Mesenchymal stem cell (in vitro differentiated cells and primary cell): ENCODE data around the gene PSME4.
A peak's percentile ranks its signal among the peaks of the same experiment; 100 is the strongest.

Experiments
- DNase-seq: peaks from one replicate; pipeline ENCODE4 v3.0.0-alpha.2; 2013
- H2AFZ ChIP-seq: one replicate; pipeline ENCODE4 v1.6.1; 2013; ENCODE audit warnings: low read depth, mild to moderate bottlenecking, control low read depth, inconsistent platforms, low read length, moderate library complexity
- H2AK5ac ChIP-seq: 2 replicates; pipeline ENCODE4 v1.6.1; 2013; ENCODE audit warnings: low read length, moderate library complexity, mild to moderate bottlenecking, inconsistent platforms; ENCODE audit not compliant: severe bottlenecking
- H2BK120ac ChIP-seq: one replicate; pipeline ENCODE4 v1.6.1; 2013; ENCODE audit warnings: low read depth, mild to moderate bottlenecking, inconsistent platforms, low read length, moderate library complexity
- H2BK12ac ChIP-seq, 2 experiments: one replicate each; pipeline ENCODE4 v1.6.1; 2013; ENCODE audit warnings: inconsistent platforms in 2 of 2, low read length in 2 of 2, mild to moderate bottlenecking in 2 of 2, moderate library complexity in 2 of 2, control low read depth in 1 of 2
- H2BK15ac ChIP-seq: one replicate; pipeline ENCODE4 v1.6.1; 2013; ENCODE audit warnings: mild to moderate bottlenecking, low read depth, inconsistent platforms; ENCODE audit not compliant: poor library complexity, severe bottlenecking
- H2BK5ac ChIP-seq: 2 replicates; pipeline ENCODE4 v1.6.1; 2013; ENCODE audit warnings: low read depth, mild to moderate bottlenecking, low read length, control low read depth, inconsistent platforms; ENCODE audit not compliant: poor library complexity, severe bottlenecking
- H3K14ac ChIP-seq, 2 experiments: one replicate each; pipeline ENCODE4 v1.6.1; 2013; ENCODE audit warnings: inconsistent platforms in 2 of 2, low read length in 2 of 2, control low read depth in 1 of 2, mild to moderate bottlenecking in 1 of 2, moderate library complexity in 1 of 2
- H3K18ac ChIP-seq, 2 experiments: one replicate each; pipeline ENCODE4 v1.6.1; 2013; ENCODE audit warnings: inconsistent platforms in 2 of 2, low read length in 2 of 2, control low read depth in 1 of 2, low read depth in 1 of 2, mild to moderate bottlenecking in 1 of 2
- H3K23ac ChIP-seq, 2 experiments: one replicate each; pipeline ENCODE4 v1.6.1; 2013; ENCODE audit warnings: inconsistent platforms in 2 of 2, low read length in 2 of 2, mild to moderate bottlenecking in 2 of 2, moderate library complexity in 2 of 2, control low read depth in 1 of 2
- H3K27ac ChIP-seq: 2 replicates; pipeline ENCODE4 v1.5.1; 2013; ENCODE audit warnings: mild to moderate bottlenecking, moderate library complexity, low read length, control low read depth, inconsistent platforms; ENCODE audit not compliant: poor library complexity, severe bottlenecking
- H3K27me3 ChIP-seq, 2 experiments: 2 replicates each; pipeline versions ENCODE4 v1.6.1 to v1.7.0; 2013; ENCODE audit warnings: low read length in 2 of 2, mild to moderate bottlenecking in 2 of 2, moderate library complexity in 2 of 2, control low read depth in 1 of 2, inconsistent platforms in 1 of 2; ENCODE audit not compliant: control insufficient read depth in 1 of 2, insufficient read depth in 1 of 2
- H3K36me3 ChIP-seq, 2 experiments: 2 replicates each; pipeline versions ENCODE4 v1.6.1 to v1.7.0; 2013; ENCODE audit warnings: low read length in 2 of 2, control low read depth in 1 of 2, inconsistent platforms in 1 of 2, low read depth in 1 of 2, mild to moderate bottlenecking in 1 of 2; ENCODE audit not compliant: insufficient read depth in 2 of 2, control insufficient read depth in 1 of 2
- H3K4ac ChIP-seq, 2 experiments: one replicate each; pipeline ENCODE4 v1.6.1; 2013; ENCODE audit warnings: inconsistent platforms in 2 of 2, low read length in 2 of 2, mild to moderate bottlenecking in 2 of 2, moderate library complexity in 2 of 2, control low read depth in 1 of 2, low read depth in 1 of 2
- H3K4me1 ChIP-seq: 2 replicates; pipeline ENCODE4 v1.6.1; 2013; ENCODE audit warnings: low read depth, low read length, control low read depth; ENCODE audit not compliant: control insufficient read depth, insufficient read depth
- H3K4me2 ChIP-seq: 2 replicates; pipeline ENCODE4 v1.6.1; 2013; ENCODE audit warnings: low read length, mild to moderate bottlenecking, inconsistent platforms; ENCODE audit not compliant: poor library complexity, severe bottlenecking
- H3K4me3 ChIP-seq, 2 experiments: 2 replicates each; pipeline versions ENCODE4 v1.5.1 to v1.7.0; 2013; ENCODE audit warnings: low read length in 2 of 2, mild to moderate bottlenecking in 2 of 2, control low read depth in 1 of 2, low read depth in 1 of 2; ENCODE audit not compliant: insufficient read depth in 1 of 2
- H3K79me1 ChIP-seq: replicated peaks from 2 replicates; pipeline ENCODE4 v1.6.1; 2013; ENCODE audit warnings: mild to moderate bottlenecking, control low read depth, low read length, inconsistent platforms; ENCODE audit not compliant: poor library complexity, severe bottlenecking
- H3K9ac ChIP-seq: 2 replicates; pipeline ENCODE4 v1.7.0; 2013; ENCODE audit warnings: mild to moderate bottlenecking, low read length, moderate library complexity
- H3K9me3 ChIP-seq: 2 replicates; pipeline ENCODE4 v1.7.0; 2013; ENCODE audit warnings: mild to moderate bottlenecking, low read length; ENCODE audit not compliant: control insufficient read depth
- H4K8ac ChIP-seq: one replicate; pipeline ENCODE4 v1.6.1; 2013; ENCODE audit warnings: inconsistent platforms, mild to moderate bottlenecking, low read length, moderate library complexity
- H4K91ac ChIP-seq: one replicate; pipeline ENCODE4 v1.6.1; 2013; ENCODE audit warnings: mild to moderate bottlenecking, low read length, inconsistent platforms
- WGBS: methylation state at CpG from one replicate; pipeline ENCODE4 v1.1.7; 2013; ENCODE audit warnings: mixed read lengths; 5-methylcytosine and 5-hydroxymethylcytosine counted together

The PSME4 gene

GRCh38 chr2:53863538-53864227 lies 107.1 kb downstream of the PSME4 start:
- Histone ChIP-seq H3K27me3 (no peaks in the 10 kb centered on the region), H3K9me3 (no peaks in the 10 kb centered on the region), H3K4me2 (no peak overlapping the region), H2BK15ac (no peak overlapping the region), H3K4me1 (no peaks in the 10 kb centered on the region), H3K9ac (no peak overlapping the region), H2AK5ac (no peak overlapping the region), H2BK120ac (no peak overlapping the region), H3K79me1 (peaks cover 20% of the 10 kb centered on the region), H3K18ac (no peak overlapping the region), H3K36me3 (peaks cover 19 to 55% of the 10 kb centered on the region in 2 experiments), H4K91ac (no peak overlapping the region), H3K4ac (no peak overlapping the region), H2BK5ac (no peak overlapping the region), H3K4me3 (no peak overlapping the region), H3K14ac (no peak overlapping the region), H2AFZ (no peak overlapping the region), H2BK12ac (no peak overlapping the region), H4K8ac (no peak overlapping the region), H3K23ac (no peak overlapping the region), H3K27ac (no peak overlapping the region)
- DNase-seq: no peak
- WGBS: 100% methylated on average over 1 of the region's 6 CpGs

GRCh38 chr2:53861824-53862223 lies 109.0 kb downstream of the PSME4 start:
- 100% methylated on average over 5 of the region's 5 CpGs for WGBS
- H3K9ac ChIP-seq: no peak overlapping the region
- H3K4me1 ChIP-seq: no peaks in the 10 kb centered on the region
- H4K91ac ChIP-seq: no peak overlapping the region
- H2AK5ac ChIP-seq: no peak overlapping the region
- no peak for DNase-seq
- no peak overlapping the region for H3K4me3 ChIP-seq
- H3K23ac ChIP-seq: no peak overlapping the region
- no peak overlapping the region for H3K27ac ChIP-seq
- H3K79me1 ChIP-seq: peaks cover 21% of the 10 kb centered on the region
- H3K18ac ChIP-seq: no peak overlapping the region
- H2AFZ ChIP-seq: no peak overlapping the region
- no peak overlapping the region for H3K4ac ChIP-seq
- no peak overlapping the region for H4K8ac ChIP-seq
- H3K27me3 ChIP-seq: no peaks in the 10 kb centered on the region
- H3K9me3 ChIP-seq: no peaks in the 10 kb centered on the region
- H2BK12ac ChIP-seq: no peak overlapping the region
- H2BK120ac ChIP-seq: no peak overlapping the region
- no peak overlapping the region for H3K14ac ChIP-seq
- H2BK15ac ChIP-seq: no peak overlapping the region
- no peak overlapping the region for H3K4me2 ChIP-seq
- no peak overlapping the region for H2BK5ac ChIP-seq
- H3K36me3 ChIP-seq: peaks cover 14 to 42% of the 10 kb centered on the region in 2 experiments

GRCh38 chr2:53859206-53860181 lies 111.3 kb downstream of the PSME4 start, which contains the start of gene GPR75:
Gene GPR75 (minus strand): TSS chr2:53859967. CDS start chr2:53854756, 5,211 bp downstream.
- no peak within 1 kb of the TSS for H2AFZ ChIP-seq
- H3K4ac ChIP-seq: no peak within 1 kb of the TSS
- H3K27me3 ChIP-seq: no peaks in the 10 kb centered on the region
- no peak within 1 kb of the TSS for H4K8ac ChIP-seq
- H2BK12ac ChIP-seq: no peak within 1 kb of the TSS
- no peaks in the 10 kb centered on the region for H3K9me3 ChIP-seq
- H2BK15ac ChIP-seq: no peak within 1 kb of the TSS
- no peak within 1 kb of the TSS for H2BK120ac ChIP-seq
- peak within 1 kb of the TSS; percentile 76 for H3K9ac ChIP-seq
- no peak within 1 kb of the TSS for H3K4me2 ChIP-seq
- peaks cover 12 to 27% of the 10 kb centered on the region in 2 experiments for H3K36me3 ChIP-seq
- no peak within 1 kb of the TSS for H3K18ac ChIP-seq
- peaks cover 21% of the 10 kb centered on the region for H3K79me1 ChIP-seq
- no peak within 1 kb of the TSS for H3K23ac ChIP-seq
- no peak within 1 kb of the TSS for H2BK5ac ChIP-seq
- peaks cover 2% of the 10 kb centered on the region for H3K4me1 ChIP-seq
- 92% methylated on average over 67 of the region's 72 CpGs for WGBS
- no peak for DNase-seq
- no peak within 1 kb of the TSS for H3K27ac ChIP-seq
- H3K4me3 ChIP-seq: peak within 1 kb of the TSS in 1 of 2 experiments; percentile 76
- H3K14ac ChIP-seq: no peak within 1 kb of the TSS
- H4K91ac ChIP-seq: no peak within 1 kb of the TSS
- H2AK5ac ChIP-seq: no peak within 1 kb of the TSS

GRCh38 chr2:53856272-53856671 lies 114.5 kb downstream of the PSME4 start:
- Histone ChIP-seq H3K23ac (no peak overlapping the region), H3K9ac (no peak overlapping the region), H2BK5ac (no peak overlapping the region), H2BK120ac (no peak overlapping the region), H3K4me2 (no peak overlapping the region), H4K91ac (no peak overlapping the region), H3K27ac (no peak overlapping the region), H3K27me3 (no peaks in the 10 kb centered on the region), H3K36me3 (peaks cover 24 to 29% of the 10 kb centered on the region in 2 experiments), H3K79me1 (peaks cover 24% of the 10 kb centered on the region), H4K8ac (no peak overlapping the region), H2AK5ac (no peak overlapping the region), H3K18ac (no peak overlapping the region), H2AFZ (no peak overlapping the region), H3K4ac (no peak overlapping the region), H2BK15ac (no peak overlapping the region), H3K4me3 (no peak overlapping the region), H3K4me1 (peaks cover 2% of the 10 kb centered on the region), H2BK12ac (no peak overlapping the region), H3K14ac (no peak overlapping the region), H3K9me3 (no peaks in the 10 kb centered on the region)
- no peak for DNase-seq
- WGBS: 100% methylated on average over 2 of the region's 2 CpGs
